IPS DF 6.9 (cell line): ENCODE results near the gene LRP1.

ENCODE experiments used
- DNase-seq: peaks from one replicate; pipeline ENCODE4 v3.0.0-alpha.2; 2013; ENCODE audit warnings: low read depth, low spot score
- H3K27ac ChIP-seq: one replicate; pipeline ENCODE4 v1.5.1; 2013; ENCODE audit warnings: low read length, control low read depth
- H3K27me3 ChIP-seq: 2 replicates; pipeline ENCODE4 v1.6.1; 2013; ENCODE audit warnings: mild to moderate bottlenecking, low read length; ENCODE audit not compliant: control insufficient read depth, insufficient read depth
- H3K36me3 ChIP-seq: 2 replicates; pipeline ENCODE4 v1.6.1; 2013; ENCODE audit warnings: low read length; ENCODE audit not compliant: control insufficient read depth, insufficient read depth
- H3K4me1 ChIP-seq: 2 replicates; pipeline ENCODE4 v1.6.1; 2013; ENCODE audit warnings: low read length; ENCODE audit not compliant: control insufficient read depth, insufficient read depth
- H3K4me3 ChIP-seq: 2 replicates; pipeline ENCODE4 v1.5.1; 2013; ENCODE audit warnings: mild to moderate bottlenecking, low read length
- H3K9me3 ChIP-seq: 2 replicates; pipeline ENCODE4 v1.6.1; 2013; ENCODE audit warnings: low read length, inconsistent platforms; ENCODE audit not compliant: control insufficient read depth, insufficient read depth
- WGBS: extraction: QIAGEN DNeasy Blood & Tissue Kit; methylation state at CpG from one replicate; pipeline ENCODE4 v1.1.7; 2013; ENCODE audit warnings: mixed read lengths, missing lambda C conversion rate; ENCODE audit not compliant: insufficient read length, insufficient coverage; 5-methylcytosine and 5-hydroxymethylcytosine counted together

Gene LRP1

GRCh38 chr12:57219205-57219992, 91.1 kb downstream of the LRP1 start:
- no peak for DNase-seq
- no CpG with 5 or more reads among the region's 14 CpGs for WGBS
- peaks cover 19% of the 10 kb centered on the region for H3K4me1 ChIP-seq
- H3K9me3 ChIP-seq, result no peaks in the 10 kb centered on the region
- no peak overlapping the region for H3K27ac ChIP-seq
- H3K27me3 ChIP-seq, result peaks cover 87% of the 10 kb centered on the region
- H3K36me3 ChIP-seq, result no peaks in the 10 kb centered on the region
- no peak overlapping the region for H3K4me3 ChIP-seq

GRCh38 chr12:57219993-57220754, 91.9 kb downstream of the LRP1 start:
- H3K36me3 ChIP-seq, result no peaks in the 10 kb centered on the region
- H3K27ac ChIP-seq, result no peak overlapping the region
- no CpG with 5 or more reads among the region's 38 CpGs for WGBS
- peaks cover 16% of the 10 kb centered on the region for H3K4me1 ChIP-seq
- peaks cover 86% of the 10 kb centered on the region for H3K27me3 ChIP-seq
- DNase-seq, result no peak
- no peaks in the 10 kb centered on the region for H3K9me3 ChIP-seq
- no peak overlapping the region for H3K4me3 ChIP-seq

GRCh38 chr12:57220770-57221168, 92.5 kb downstream of the LRP1 start:
- no peak overlapping the region for H3K27ac ChIP-seq
- peaks cover 14% of the 10 kb centered on the region for H3K4me1 ChIP-seq
- H3K36me3 ChIP-seq, result no peaks in the 10 kb centered on the region
- no peak for DNase-seq
- no CpG with 5 or more reads among the region's 1 CpG for WGBS
- H3K4me3 ChIP-seq, result no peak overlapping the region
- peaks cover 86% of the 10 kb centered on the region for H3K27me3 ChIP-seq
- H3K9me3 ChIP-seq, result no peaks in the 10 kb centered on the region

GRCh38 chr12:57221169-57221917, 93.1 kb downstream of the LRP1 start:
- Histone ChIP-seq H3K9me3 (no peaks in the 10 kb centered on the region), H3K36me3 (no peaks in the 10 kb centered on the region), H3K27ac (no peak overlapping the region), H3K4me3 (no peak overlapping the region), H3K4me1 (peaks cover 16% of the 10 kb centered on the region), H3K27me3 (peaks cover 87% of the 10 kb centered on the region)
- WGBS, result no CpG with 5 or more reads among the region's 24 CpGs
- no peak for DNase-seq

- DNase-seq, result no peak
- H3K27me3 ChIP-seq, result peaks cover 86% of the 10 kb centered on the region
- peaks cover 15% of the 10 kb centered on the region for H3K4me1 ChIP-seq
- H3K27ac ChIP-seq, result no peak overlapping the region
- WGBS, result no CpG with 5 or more reads among the region's 13 CpGs
- H3K9me3 ChIP-seq, result no peaks in the 10 kb centered on the region
- H3K36me3 ChIP-seq, result no peaks in the 10 kb centered on the region
- H3K4me3 ChIP-seq, result no peak overlapping the region
These were observed 94.3 kb downstream of the LRP1 start for GRCh38 chr12:57222286-57223190.

- peaks cover 79% of the 10 kb centered on the region for H3K27me3 ChIP-seq
- DNase-seq, result no peak
- H3K4me1 ChIP-seq, result peaks cover 15% of the 10 kb centered on the region
- no peak overlapping the region for H3K27ac ChIP-seq
- H3K9me3 ChIP-seq, result no peaks in the 10 kb centered on the region
- no peaks in the 10 kb centered on the region for H3K36me3 ChIP-seq
- no CpG with 5 or more reads among the region's 22 CpGs for WGBS
- no peak overlapping the region for H3K4me3 ChIP-seq
These were observed 95.2 kb downstream of the LRP1 start for GRCh38 chr12:57223191-57224165.

- WGBS, result no CpG with 5 or more reads among the region's 30 CpGs
- H3K4me1 ChIP-seq, result peaks cover 15% of the 10 kb centered on the region
- peaks cover 69% of the 10 kb centered on the region for H3K27me3 ChIP-seq
- H3K36me3 ChIP-seq, result no peaks in the 10 kb centered on the region
- no peak overlapping the region for H3K4me3 ChIP-seq
- H3K9me3 ChIP-seq, result no peaks in the 10 kb centered on the region
- no peak for DNase-seq
- H3K27ac ChIP-seq, result no peak overlapping the region
These were observed 96.1 kb downstream of the LRP1 start for GRCh38 chr12:57224278-57224972.

- H3K27ac ChIP-seq, result no peak overlapping the region
These were observed 96.8 kb downstream of the LRP1 start for GRCh38 chr12:57224973-57225679.

More at GRCh38 chr12:57224973-57225679, 96.8 kb downstream of the LRP1 start:
- no CpG with 5 or more reads among the region's 61 CpGs for WGBS
- H3K27me3 ChIP-seq, result peaks cover 63% of the 10 kb centered on the region
- peaks cover 10% of the 10 kb centered on the region for H3K4me1 ChIP-seq
- no peak for DNase-seq
- no peaks in the 10 kb centered on the region for H3K36me3 ChIP-seq
- H3K4me3 ChIP-seq, result no peak overlapping the region; the same call in 1 of the 2 replicates
- no peaks in the 10 kb centered on the region for H3K9me3 ChIP-seq
